ENCODE results near the gene DLEC1. TPM values are rescaled to one million over a fixed set of nuclear protein-coding genes. Genes with fewer than 3 reads are reported as not detected.
"Not testable (repeated sequence)": the region's sequence is repeated elsewhere in the genome, so short reads cannot be mapped to it uniquely, and the experiment has no call there.

The DLEC1 gene
- total RNA-seq, 2 donors from 2014 or later: 0.14 to 0.35 TPM

GRCh38 chr3:38047896-38048295 lies 8.9 kb downstream of the DLEC1 start:
- H3K4me3 ChIP-seq: no peak overlapping the region
- H3K27ac ChIP-seq: no peak overlapping the region
- DNase-seq (ENCODE audit: low spot score) (no peak), ATAC-seq (ENCODE audit: insufficient number of reproducible peaks, low FRiP score, low read depth) (no peak)
- H3K27me3 ChIP-seq (replicated peaks; ENCODE audit: insufficient read depth): no peaks in the 10 kb centered on the region
- TF ChIP-seq CTCF (IDR thresholded peaks at IDR 0.05): no peak
- H3K9me3 ChIP-seq: no peaks in the 10 kb centered on the region
- H3K36me3 ChIP-seq: no peaks in the 10 kb centered on the region
- peaks cover 6 to 14% of the 10 kb centered on the region in 2 donors for H3K4me1 ChIP-seq (ENCODE audit: control insufficient read depth in 1 of 2, low read depth in 2 of 2)

- no peaks in the 10 kb centered on the region for H3K36me3 ChIP-seq
- no peak for DNase-seq (ENCODE audit: low spot score)
- H3K4me1 ChIP-seq (ENCODE audit: control insufficient read depth in 1 of 2, low read depth in 2 of 2): peaks cover 6 to 14% of the 10 kb centered on the region in 2 donors
- H3K9me3 ChIP-seq: no peaks in the 10 kb centered on the region
- TF ChIP-seq CTCF (IDR thresholded peaks at IDR 0.05): no peak
- H3K27me3 ChIP-seq (replicated peaks; ENCODE audit: insufficient read depth): no peaks in the 10 kb centered on the region
- H3K4me3 ChIP-seq: no peak overlapping the region
- H3K27ac ChIP-seq: no peak overlapping the region
- no peak for ATAC-seq (ENCODE audit: insufficient number of reproducible peaks, low FRiP score, low read depth)
These were observed 10.5 kb downstream of the DLEC1 start for GRCh38 chr3:38049358-38050126.

- H3K27ac ChIP-seq: no peak overlapping the region
- H3K27me3 ChIP-seq (replicated peaks; ENCODE audit: insufficient read depth): no peaks in the 10 kb centered on the region
- DNase-seq (ENCODE audit: low spot score): no peak
- no peaks in the 10 kb centered on the region for H3K36me3 ChIP-seq
- H3K4me3 ChIP-seq: no peak overlapping the region
- no peaks in the 10 kb centered on the region for H3K9me3 ChIP-seq
- ATAC-seq (ENCODE audit: insufficient number of reproducible peaks, low FRiP score, low read depth): no peak
- peaks cover 6 to 14% of the 10 kb centered on the region in 2 donors for H3K4me1 ChIP-seq (ENCODE audit: control insufficient read depth in 1 of 2, low read depth in 2 of 2)
- TF ChIP-seq CTCF (IDR thresholded peaks at IDR 0.05): no peak
These were observed 12.1 kb downstream of the DLEC1 start for GRCh38 chr3:38051131-38051530.

- not testable (repeated sequence) for H3K9me3 ChIP-seq; H3K4me3 ChIP-seq; H3K36me3 ChIP-seq; H3K27ac ChIP-seq; ATAC-seq (ENCODE audit: insufficient number of reproducible peaks, low FRiP score, low read depth); H3K27me3 ChIP-seq (replicated peaks; ENCODE audit: insufficient read depth); DNase-seq (ENCODE audit: low spot score)
- H3K4me1 ChIP-seq (ENCODE audit: control insufficient read depth in 1 of 2, low read depth in 2 of 2): peaks cover 6 to 14% of the 10 kb centered on the region in 2 donors
These were observed 14.3 kb downstream of the DLEC1 start for GRCh38 chr3:38053286-38053685.

GRCh38 chr3:38053813-38054498 lies 14.9 kb downstream of the DLEC1 start:
- H3K36me3 ChIP-seq; ATAC-seq (ENCODE audit: insufficient number of reproducible peaks, low FRiP score, low read depth); DNase-seq (ENCODE audit: low spot score); H3K27me3 ChIP-seq (replicated peaks; ENCODE audit: insufficient read depth); H3K4me3 ChIP-seq; H3K27ac ChIP-seq; H3K9me3 ChIP-seq: not testable (repeated sequence)
- H3K4me1 ChIP-seq (ENCODE audit: control insufficient read depth in 1 of 2, low read depth in 2 of 2): peaks cover 6 to 14% of the 10 kb centered on the region in 2 donors

- no peaks in the 10 kb centered on the region for H3K27me3 ChIP-seq (replicated peaks; ENCODE audit: insufficient read depth)
- no peak overlapping the region for H3K4me3 ChIP-seq
- DNase-seq (ENCODE audit: low spot score): no peak
- no peak for TF ChIP-seq CTCF (IDR thresholded peaks at IDR 0.05)
- no peaks in the 10 kb centered on the region for H3K36me3 ChIP-seq
- H3K9me3 ChIP-seq: no peaks in the 10 kb centered on the region
- H3K27ac ChIP-seq: no peak overlapping the region
- peaks cover 2 to 8% of the 10 kb centered on the region in 2 donors for H3K4me1 ChIP-seq (ENCODE audit: control insufficient read depth in 1 of 2, low read depth in 2 of 2)
- ATAC-seq (ENCODE audit: insufficient number of reproducible peaks, low FRiP score, low read depth): no peak
These were observed 15.5 kb downstream of the DLEC1 start for GRCh38 chr3:38054499-38055001.

Data from thoracic aorta (tissue), 2 donors.